HG03575 (cell line): ENCODE results near the gene OR2AJ1.

Experiments used
- ATAC-seq: cut with Tn5 transposase; IDR thresholded peaks from one replicate; pipeline ENCODE4 v1.9.1; 2021; ENCODE audit not compliant: unreplicated experiment, insufficient number of reproducible peaks, low FRiP score; ENCODE audit errors: extremely low read depth

Gene OR2AJ1

DNA sequence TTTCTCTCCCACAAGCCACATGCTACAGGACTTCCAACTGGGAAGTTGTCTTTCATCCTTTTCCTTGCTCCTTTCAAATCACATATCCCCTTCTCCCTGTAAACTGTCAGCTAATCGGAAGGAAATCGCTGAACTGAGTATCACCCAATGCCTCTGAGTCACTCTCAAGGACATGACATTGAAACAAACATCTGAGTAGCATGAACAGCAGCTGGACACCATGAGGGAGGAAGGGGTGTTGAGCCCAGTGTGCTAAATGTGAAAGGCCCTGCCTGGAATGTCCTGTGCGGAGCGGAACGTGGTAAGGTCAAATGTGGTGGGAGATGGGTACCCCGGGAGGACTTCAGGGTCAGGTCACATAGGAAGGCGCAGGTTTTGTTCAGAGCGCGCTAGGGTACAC, at the start of gene OR2AJ1:
TSS of gene OR2AJ1 (plus strand) at position 22 of the 400 bp plus-strand sequence. CDS start 8,880 bp downstream, outside the sequence.
- ATAC-seq = no peak

DNA sequence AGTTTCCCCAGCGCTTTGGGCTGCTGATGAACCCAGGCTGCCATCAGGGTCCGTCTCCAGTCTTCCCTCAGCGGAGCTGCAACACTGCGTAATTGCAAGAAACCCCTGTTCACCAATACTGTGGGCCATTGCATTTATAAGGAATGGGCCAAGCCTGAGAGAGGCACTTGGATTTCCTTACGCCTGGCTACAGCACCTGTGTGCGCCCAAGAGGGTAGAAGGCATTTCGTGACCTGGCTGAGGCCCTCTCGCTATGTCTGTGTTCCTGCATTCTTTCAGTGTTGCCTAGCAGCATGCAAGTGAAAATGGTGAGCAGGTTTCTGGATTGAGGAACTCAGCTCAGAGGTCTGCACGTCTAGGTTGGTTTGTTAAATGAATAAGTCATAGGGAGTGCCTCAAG, 41.3 kb upstream of the OR2AJ1 start:
- ATAC-seq = no peak

- no peak for ATAC-seq
These were observed 39.8 kb upstream of the OR2AJ1 start for GRCh38 chr1:247884797-247885413.

DNA sequence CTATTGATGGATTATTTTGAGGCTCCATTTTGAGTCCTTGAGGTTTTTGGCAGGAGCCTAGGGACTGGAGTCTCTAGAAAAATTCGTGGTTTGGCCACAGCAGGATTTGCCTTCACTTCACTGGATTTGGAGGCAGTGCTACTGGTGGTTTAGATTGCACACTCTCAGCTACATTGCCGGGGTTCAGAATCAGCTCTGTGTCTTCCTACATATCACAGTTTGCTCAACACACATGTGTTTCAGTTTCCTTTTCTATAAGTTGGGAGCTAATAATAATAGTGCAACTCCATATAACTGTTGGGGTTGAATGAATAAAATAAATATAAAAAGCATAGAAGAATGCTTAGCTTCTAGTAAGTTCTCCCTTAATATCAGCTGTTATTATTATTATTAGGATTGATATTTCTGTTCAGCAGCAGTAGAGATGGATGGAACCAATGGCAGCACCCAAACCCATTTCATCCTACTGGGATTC, 29.5 kb upstream of the OR2AJ1 start, which contains the start of gene OR2W3:
TSS of gene OR2W3 (plus strand) at position 425 of the 475 bp plus-strand sequence. CDS start at position 425, 0 bp downstream.
- ATAC-seq = no peak

DNA sequence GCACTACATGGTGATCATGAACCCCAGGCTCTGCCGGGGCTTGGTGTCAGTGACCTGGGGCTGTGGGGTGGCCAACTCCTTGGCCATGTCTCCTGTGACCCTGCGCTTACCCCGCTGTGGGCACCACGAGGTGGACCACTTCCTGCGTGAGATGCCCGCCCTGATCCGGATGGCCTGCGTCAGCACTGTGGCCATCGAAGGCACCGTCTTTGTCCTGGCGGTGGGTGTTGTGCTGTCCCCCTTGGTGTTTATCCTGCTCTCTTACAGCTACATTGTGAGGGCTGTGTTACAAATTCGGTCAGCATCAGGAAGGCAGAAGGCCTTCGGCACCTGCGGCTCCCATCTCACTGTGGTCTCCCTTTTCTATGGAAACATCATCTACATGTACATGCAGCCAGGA, 28.7 kb upstream of the OR2AJ1 start:
- ATAC-seq = no peak

DNA sequence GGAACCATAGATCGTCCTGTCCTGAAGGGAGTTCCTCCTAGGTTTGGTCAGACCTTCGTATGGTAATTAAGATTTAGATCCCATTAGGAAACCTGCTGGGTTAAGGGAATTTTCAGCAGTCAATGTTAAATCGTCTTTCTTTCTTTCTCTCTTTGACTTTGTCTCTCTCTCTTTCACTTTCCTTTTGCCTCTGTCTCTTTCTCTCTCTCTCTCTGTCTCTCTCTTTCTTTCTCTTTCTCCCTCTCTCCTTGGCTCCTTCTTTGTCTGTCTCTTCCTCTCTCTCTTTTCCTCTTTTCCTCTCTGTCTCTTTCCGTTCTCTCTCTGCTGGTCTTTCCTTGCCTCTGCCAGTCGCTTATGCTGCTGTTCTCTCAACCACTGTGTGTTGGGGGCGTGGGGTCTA, 20.6 kb upstream of the OR2AJ1 start:
- ATAC-seq = no peak

DNA sequence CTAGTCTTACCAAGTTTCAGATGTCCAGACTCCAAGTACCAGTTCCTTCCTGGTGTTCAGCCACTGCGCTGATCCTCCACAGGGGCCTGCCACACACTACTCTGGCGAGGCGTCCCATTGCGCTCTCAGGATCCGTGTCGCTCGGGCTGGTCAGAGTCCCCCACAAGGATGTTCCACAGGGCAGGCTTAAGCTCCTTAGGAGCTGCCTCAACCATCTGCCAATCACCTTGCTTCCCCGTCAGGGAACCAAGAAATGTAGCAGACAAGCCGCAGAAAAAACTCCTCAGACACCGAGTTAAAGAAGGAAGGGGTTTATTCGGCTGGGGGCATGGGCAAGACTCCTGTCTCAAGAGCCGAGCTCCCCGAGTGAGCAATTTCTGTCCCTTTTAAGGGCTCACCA, 19.5 kb upstream of the OR2AJ1 start:
- no peak for ATAC-seq

GRCh38 chr1:247905910-247906503, 18.7 kb upstream of the OR2AJ1 start:
- no peak for ATAC-seq

DNA sequence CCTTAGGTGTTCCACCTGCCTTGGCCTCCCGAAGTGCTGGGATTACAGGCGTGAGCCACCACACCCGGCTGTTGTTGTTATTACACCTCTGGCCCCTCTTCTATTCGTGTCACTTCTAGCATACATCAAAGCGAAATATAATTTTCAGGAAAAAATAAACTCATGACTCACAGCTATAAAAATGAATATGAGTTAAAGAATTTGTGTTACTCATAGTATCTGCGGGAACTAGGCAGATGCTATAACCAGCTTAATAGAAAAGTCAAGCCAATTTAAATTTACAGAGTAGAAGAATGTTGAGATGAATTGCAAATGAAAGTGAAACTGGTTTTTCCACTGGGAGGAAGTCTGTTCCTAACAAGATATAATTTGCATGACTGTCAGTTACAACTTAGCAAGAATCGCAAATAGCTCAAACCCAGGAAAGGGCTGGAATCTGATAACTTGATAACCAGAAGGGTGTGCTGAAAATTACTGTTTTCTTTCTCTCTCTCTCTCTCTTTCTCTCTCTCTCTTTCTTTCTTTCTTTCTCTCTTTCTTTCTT, 18.1 kb upstream of the OR2AJ1 start:
- ATAC-seq = no peak

- no peak for ATAC-seq
These were observed 15.9 kb upstream of the OR2AJ1 start for GRCh38 chr1:247908766-247909165.

- no peak for ATAC-seq
These were observed 10.9 kb upstream of the OR2AJ1 start for GRCh38 chr1:247913786-247914185.

DNA sequence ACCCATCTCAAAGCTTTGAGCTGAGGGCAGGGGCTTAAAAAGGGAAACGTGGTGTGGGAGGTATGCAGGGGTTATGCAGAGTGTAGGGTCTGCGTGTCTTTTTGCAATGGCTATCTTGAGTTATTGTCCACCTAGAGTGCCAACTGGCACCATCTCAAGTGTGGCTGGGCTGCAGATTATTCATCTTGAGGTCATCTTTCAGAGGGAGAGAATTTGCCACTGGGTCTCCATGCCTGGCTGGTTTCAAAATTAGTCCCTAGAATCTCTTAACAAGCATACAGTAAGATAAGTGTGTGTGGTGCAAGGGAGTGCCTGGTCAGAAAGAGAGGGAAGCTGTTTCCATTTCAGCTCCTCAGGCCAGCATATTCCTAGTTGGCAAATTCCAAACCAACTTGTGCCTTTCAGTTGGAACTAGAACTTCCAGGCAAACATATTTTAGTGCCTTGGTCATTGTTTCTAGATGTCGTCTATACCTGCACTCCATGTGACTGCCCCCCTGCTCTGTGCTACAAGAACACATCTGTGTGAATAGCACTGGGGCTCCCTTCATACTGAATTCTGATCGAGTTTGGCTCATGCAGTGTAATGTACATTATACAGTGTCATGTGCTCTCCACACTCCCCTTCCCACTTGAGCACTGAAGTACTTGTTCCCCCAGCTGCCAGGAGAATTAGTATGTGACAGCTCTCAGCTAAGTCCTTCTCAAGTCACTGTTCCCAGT, 9.6 kb upstream of the OR2AJ1 start:
- no peak for ATAC-seq

DNA sequence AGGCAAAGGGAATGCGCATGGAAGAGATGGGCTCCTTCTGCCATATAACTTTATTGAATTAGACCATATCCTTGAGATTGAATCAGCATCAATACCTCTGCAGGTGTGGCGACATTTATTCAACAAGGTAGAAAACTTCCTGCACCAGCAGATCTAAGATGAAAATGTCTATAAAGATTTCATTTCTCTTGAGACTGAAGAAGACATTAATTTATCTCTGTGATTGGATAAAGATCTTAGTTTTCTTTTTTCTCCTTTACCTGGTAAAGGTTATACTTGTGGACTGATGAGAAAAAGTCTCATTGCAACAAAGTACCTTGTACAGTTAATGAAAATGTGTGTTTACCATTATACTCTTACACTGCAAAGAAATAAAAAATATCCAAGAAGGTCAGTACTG, 4.7 kb upstream of the OR2AJ1 start, which contains the start of gene OR2T8:
TSS of gene OR2T8 (plus strand) at position 301 of the 400 bp plus-strand sequence. CDS start 766 bp downstream, outside the sequence.
- no peak for ATAC-seq

GRCh38 chr1:247923941-247924340, 748 bp upstream of the OR2AJ1 start:
- no peak for ATAC-seq

GRCh38 chr1:247933989-247934388, 9.3 kb downstream of the OR2AJ1 start:
- no peak for ATAC-seq

DNA sequence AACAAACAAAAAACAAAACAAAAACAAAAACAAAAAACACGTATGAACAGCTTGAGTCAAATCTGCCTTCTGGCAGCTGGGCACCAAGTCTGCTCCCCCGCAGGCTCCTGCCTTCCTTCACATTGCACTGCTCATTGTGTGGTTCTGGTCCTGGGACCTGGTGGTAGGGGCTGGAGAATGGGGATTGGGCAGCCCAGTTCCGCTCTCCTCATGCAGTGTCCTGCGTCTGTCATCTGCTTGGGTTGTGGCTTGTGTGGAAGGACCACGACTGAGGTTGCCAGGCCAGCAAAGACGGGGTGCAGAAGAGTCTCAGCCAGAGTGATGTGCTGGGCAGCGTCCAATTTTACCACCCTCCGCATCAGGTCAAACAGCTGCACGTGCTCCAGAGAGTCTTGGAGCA, 11.1 kb downstream of the OR2AJ1 start:
- no peak for ATAC-seq

DNA sequence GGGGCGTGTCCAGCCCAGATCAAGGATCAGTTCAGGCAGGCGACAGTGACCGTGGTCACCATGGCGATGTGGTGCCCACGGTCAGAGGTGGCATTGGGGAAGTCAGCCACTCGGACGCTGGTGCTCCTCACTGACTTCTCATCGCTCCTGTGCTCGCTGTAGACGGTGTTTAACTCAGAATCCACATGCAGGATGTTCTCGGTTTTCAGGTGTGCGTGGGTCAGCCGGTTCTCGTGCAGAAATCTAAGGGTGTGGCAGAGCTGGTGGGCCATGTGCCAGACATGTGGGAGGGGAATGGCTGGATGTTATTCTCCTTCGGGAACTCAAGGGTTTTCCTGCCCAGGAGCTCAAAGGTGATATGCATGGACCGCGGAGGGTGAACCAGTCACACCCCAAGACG, 11.7 kb downstream of the OR2AJ1 start:
- ATAC-seq = no peak

- peak; percentile 99 for ATAC-seq
These were observed 12.5 kb downstream of the OR2AJ1 start for GRCh38 chr1:247936965-247937734.

DNA sequence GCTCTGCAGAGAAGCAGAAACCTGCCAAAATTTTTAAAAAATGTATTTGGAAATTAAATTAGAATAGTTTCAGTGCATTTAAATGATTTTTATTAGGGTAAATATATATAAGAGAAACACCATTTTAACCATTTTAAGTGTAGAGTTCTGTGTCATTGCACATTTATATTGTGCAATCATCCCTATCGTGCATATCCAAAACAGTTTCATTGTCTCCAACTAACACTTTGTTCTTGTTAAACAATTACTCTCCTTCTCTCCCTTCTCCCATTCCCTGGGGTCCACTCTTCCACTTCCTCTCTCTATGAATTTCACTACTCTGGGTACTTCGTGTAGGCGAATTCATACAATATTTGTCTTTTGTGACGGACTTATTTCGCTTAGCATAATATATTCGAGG, 17.9 kb downstream of the OR2AJ1 start:
- no peak for ATAC-seq
